PC-9 (cell line): ENCODE data around the gene GAS1. TPM values are rescaled to one million over a fixed set of nuclear protein-coding genes. Genes with fewer than 3 reads are reported as not detected.

Experiments
- BruUV-seq: library from RNA; stranded (reverse); fragments of 400-500 nt; replicated peaks from 2 replicates; lab custom pipeline; 2021; lab: Mats Ljungman, UMichigan
- CTCF ChIA-PET: fragments of 300-600 bp; sonication (Branson Sonifier 250); formaldehyde crosslinking; loops from one replicate; lab custom pipeline; 2022; ENCODE audit warnings: antibody characterized with exemption; lab: Charles Lee
- POLR2A ChIA-PET: fragments of 300-600 bp; sonication (Branson Sonifier 250); formaldehyde crosslinking; loops from one replicate; lab custom pipeline; 2022; ENCODE audit warnings: antibody characterized with exemption; ENCODE audit not compliant: unreplicated experiment; lab: Charles Lee
- DNase-seq, 2 experiments: peaks; one replicate each; pipeline versions ENCODE4 v3.0.0 to v3.0.0-alpha.2; 2015 to 2022; ENCODE audit warnings: mixed read lengths in 1 of 2
- H2AFZ ChIP-seq: fragments of 200-600 bp; sonication (generic); 2 replicates; pipeline ENCODE4 v1.8.1; 2017; ENCODE audit warnings: antibody characterized with exemption
- H3F3A ChIP-seq: fragments of 200-600 bp; sonication (generic); 2 replicates; pipeline ENCODE4 v1.8.1; 2017; ENCODE audit warnings: antibody characterized with exemption, mild to moderate bottlenecking, low read depth; ENCODE audit not compliant: insufficient read depth
- H3K27ac ChIP-seq: fragments of 200-600 bp; sonication (generic); 2 replicates; pipeline ENCODE4 v1.6.1; 2016; ENCODE audit warnings: mixed run types
- H3K27me3 ChIP-seq: fragments of 200-600 bp; sonication (generic); 2 replicates; pipeline ENCODE4 v1.6.1; 2016; ENCODE audit warnings: low read depth, mixed run types; ENCODE audit not compliant: insufficient read depth
- H3K36me3 ChIP-seq: fragments of 200-600 bp; sonication (generic); 2 replicates; pipeline ENCODE4 v1.6.1; 2016; ENCODE audit warnings: low read depth, mixed run types
- H3K4me1 ChIP-seq: fragments of 200-600 bp; sonication (generic); replicated peaks from 2 replicates; pipeline ENCODE4 v1.6.1; 2016; ENCODE audit warnings: mixed run types; ENCODE audit not compliant: insufficient read depth
- H3K4me2 ChIP-seq: fragments of 200-600 bp; sonication (generic); 2 replicates; pipeline ENCODE4 v1.6.1; 2017; ENCODE audit warnings: mixed run types
- H3K4me3 ChIP-seq: fragments of 200-600 bp; sonication (generic); 2 replicates; pipeline ENCODE4 v1.6.1; 2016; ENCODE audit warnings: mixed run types
- H3K79me2 ChIP-seq: fragments of 200-600 bp; sonication (generic); 2 replicates; pipeline ENCODE4 v1.6.1; 2017; ENCODE audit warnings: low read depth, mixed run types
- H3K9me2 ChIP-seq: fragments of 200-600 bp; sonication (generic); 2 replicates; pipeline ENCODE4 v1.8.1; 2017; ENCODE audit warnings: mild to moderate bottlenecking; ENCODE audit not compliant: insufficient read depth
- H3K9me3 ChIP-seq: fragments of 200-600 bp; sonication (generic); 2 replicates; pipeline ENCODE4 v1.8.1; 2016; ENCODE audit warnings: low read depth; ENCODE audit not compliant: insufficient read depth
- H4K20me1 ChIP-seq: fragments of 200-600 bp; sonication (generic); 2 replicates; pipeline ENCODE4 v1.8.1; 2017; ENCODE audit not compliant: insufficient read depth
- EZH2 ChIP-seq: fragments of 200-600 bp; sonication (generic); IDR thresholded peaks from 2 replicates; pipeline ENCODE4 v1.8.0; 2017; ENCODE audit warnings: antibody characterized with exemption, low read depth
- intact Hi-C: fragments of 100-400 bp; cut with micrococcal nuclease; formaldehyde crosslinking; loops from one replicate; pipeline ENCODE4 v1.10.0; 2022; ENCODE audit not compliant: unreplicated experiment
- total RNA-seq: library from RNA; stranded (reverse); gene quantifications from 2 replicates; pipeline ENCODE4 v1.2.3, GENCODE V29; 2021
- TF ChIP-seq, protein P1 (sequence below): fragments of 200-600 bp; sonication (generic); conservative IDR thresholded peaks from 2 replicates; pipeline ENCODE4 v1.6.1; 2017; ENCODE audit warnings: mixed run types, antibody characterized with exemption, mild to moderate bottlenecking, moderate library complexity

The GAS1 gene
- total RNA-seq, 1 experiment from 2014 or later: not detected

DNA sequence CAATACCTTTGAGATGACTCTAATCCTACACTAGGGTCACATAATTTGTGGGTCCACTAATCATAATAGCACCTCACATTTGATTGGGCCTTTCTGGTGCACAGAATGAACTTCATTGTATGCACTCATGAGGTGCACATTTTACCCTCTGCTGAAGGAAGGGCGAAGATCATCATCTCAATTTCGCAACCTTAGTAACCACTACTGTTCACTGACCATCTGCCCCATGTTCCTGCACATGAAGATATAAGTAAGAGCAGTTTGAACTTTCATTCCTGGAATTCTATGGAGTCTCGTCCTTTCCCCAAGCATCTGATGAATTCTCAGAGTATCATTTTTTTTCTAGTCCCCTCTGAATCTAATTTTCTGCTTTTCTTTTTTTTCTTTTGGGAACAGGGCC is 21.2 kb downstream of the GAS1 start:
- TF ChIP-seq, protein P1, sequence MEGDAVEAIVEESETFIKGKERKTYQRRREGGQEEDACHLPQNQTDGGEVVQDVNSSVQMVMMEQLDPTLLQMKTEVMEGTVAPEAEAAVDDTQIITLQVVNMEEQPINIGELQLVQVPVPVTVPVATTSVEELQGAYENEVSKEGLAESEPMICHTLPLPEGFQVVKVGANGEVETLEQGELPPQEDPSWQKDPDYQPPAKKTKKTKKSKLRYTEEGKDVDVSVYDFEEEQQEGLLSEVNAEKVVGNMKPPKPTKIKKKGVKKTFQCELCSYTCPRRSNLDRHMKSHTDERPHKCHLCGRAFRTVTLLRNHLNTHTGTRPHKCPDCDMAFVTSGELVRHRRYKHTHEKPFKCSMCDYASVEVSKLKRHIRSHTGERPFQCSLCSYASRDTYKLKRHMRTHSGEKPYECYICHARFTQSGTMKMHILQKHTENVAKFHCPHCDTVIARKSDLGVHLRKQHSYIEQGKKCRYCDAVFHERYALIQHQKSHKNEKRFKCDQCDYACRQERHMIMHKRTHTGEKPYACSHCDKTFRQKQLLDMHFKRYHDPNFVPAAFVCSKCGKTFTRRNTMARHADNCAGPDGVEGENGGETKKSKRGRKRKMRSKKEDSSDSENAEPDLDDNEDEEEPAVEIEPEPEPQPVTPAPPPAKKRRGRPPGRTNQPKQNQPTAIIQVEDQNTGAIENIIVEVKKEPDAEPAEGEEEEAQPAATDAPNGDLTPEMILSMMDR: no peak
- no peak for TF ChIP-seq EZH2
- Histone ChIP-seq H3K4me3 (no peak overlapping the region), H3K9me3 (no peaks in the 10 kb centered on the region), H3K79me2 (no peaks in the 10 kb centered on the region), H3K36me3 (no peaks in the 10 kb centered on the region), H3K27me3 (no peaks in the 10 kb centered on the region), H3K9me2 (no peaks in the 10 kb centered on the region), H4K20me1 (no peaks in the 10 kb centered on the region), H3K27ac (no peak overlapping the region), H3F3A (no peaks in the 10 kb centered on the region), H3K4me1 (no peaks in the 10 kb centered on the region), H2AFZ (no peak overlapping the region), H3K4me2 (no peak overlapping the region)
- no TSS peak for BruUV-seq
- intact Hi-C loops: no loop called here
- CTCF ChIA-PET: no interaction called here
- no peak for DNase-seq
- POLR2A ChIA-PET: no interaction called here

DNA sequence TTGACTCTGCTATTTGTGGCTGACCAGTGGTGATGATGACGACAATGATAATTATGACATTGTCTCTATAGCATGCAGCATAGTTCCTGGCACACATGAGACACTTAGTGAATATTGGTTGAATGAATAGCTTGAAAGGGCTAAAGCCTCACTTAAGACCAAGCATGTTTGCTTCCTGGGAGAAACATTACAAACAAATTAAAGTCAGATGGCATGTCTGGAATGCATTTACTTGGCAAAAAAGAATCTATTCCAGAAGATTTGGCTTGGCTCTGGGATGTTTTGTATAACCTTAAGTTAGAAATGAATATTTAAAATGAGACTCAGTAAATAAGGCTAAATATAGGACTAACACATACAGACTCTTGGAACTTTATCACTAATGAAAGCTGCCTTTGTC is 21.6 kb downstream of the GAS1 start:
- ChIA-PET CTCF (no interaction called here), POLR2A (no interaction called here)
- Histone ChIP-seq H3K4me1 (no peaks in the 10 kb centered on the region), H3K36me3 (no peaks in the 10 kb centered on the region), H3F3A (no peaks in the 10 kb centered on the region), H3K79me2 (no peaks in the 10 kb centered on the region), H3K27me3 (no peaks in the 10 kb centered on the region), H3K4me2 (no peak overlapping the region), H3K9me2 (no peaks in the 10 kb centered on the region), H3K9me3 (no peaks in the 10 kb centered on the region), H3K27ac (no peak overlapping the region), H3K4me3 (no peak overlapping the region), H4K20me1 (no peaks in the 10 kb centered on the region), H2AFZ (no peak overlapping the region)
- no peak for TF ChIP-seq EZH2
- TF ChIP-seq, protein P1: no peak
- no peak for DNase-seq
- BruUV-seq: no TSS peak
- intact Hi-C loops: no loop called here

DNA sequence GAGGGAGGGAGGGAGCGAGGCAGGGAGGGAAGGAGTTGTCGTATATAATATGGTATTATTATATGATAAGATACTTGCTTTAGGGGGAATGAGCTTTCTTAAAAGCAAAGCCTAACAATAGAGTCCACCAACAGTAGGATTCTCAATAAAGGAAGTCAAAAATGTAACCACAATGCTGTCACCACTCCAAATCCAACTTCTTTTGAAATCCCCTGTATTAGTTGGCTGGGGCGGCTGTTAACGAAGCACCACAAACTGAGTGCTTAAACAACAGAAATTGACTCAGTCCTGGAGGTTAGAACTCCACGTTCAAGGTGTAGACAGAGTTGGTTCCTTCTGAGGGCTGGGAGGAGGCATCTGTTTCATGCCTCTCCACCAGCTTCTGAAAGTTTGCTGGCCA is 23.1 kb downstream of the GAS1 start:
- H3K4me3 ChIP-seq: no peak overlapping the region
- H3K27ac ChIP-seq: no peak overlapping the region
- no peaks in the 10 kb centered on the region for H3K79me2 ChIP-seq
- no peaks in the 10 kb centered on the region for H4K20me1 ChIP-seq
- ChIA-PET CTCF (no interaction called here), POLR2A (no interaction called here)
- H3K36me3 ChIP-seq: no peaks in the 10 kb centered on the region
- H3K4me2 ChIP-seq: no peak overlapping the region
- TF ChIP-seq, protein P1: no peak
- TF ChIP-seq EZH2: no peak
- intact Hi-C loops: no loop called here
- no peak overlapping the region for H2AFZ ChIP-seq
- H3F3A ChIP-seq: no peaks in the 10 kb centered on the region
- H3K27me3 ChIP-seq: no peaks in the 10 kb centered on the region
- no TSS peak for BruUV-seq
- H3K4me1 ChIP-seq: no peaks in the 10 kb centered on the region
- DNase-seq: no peak
- no peaks in the 10 kb centered on the region for H3K9me3 ChIP-seq
- H3K9me2 ChIP-seq: no peaks in the 10 kb centered on the region
